ENCODE measurements around the gene ZNF611. TPM values are rescaled to one million over a fixed set of nuclear protein-coding genes. Genes with fewer than 3 reads are reported as not detected.
"Not testable (repeated sequence)": the region's sequence is repeated elsewhere in the genome, so short reads cannot be mapped to it uniquely, and the experiment has no call there.

The ZNF611 gene
- total RNA-seq, 1 donor from 2014 or later = 6.1 TPM

DNA sequence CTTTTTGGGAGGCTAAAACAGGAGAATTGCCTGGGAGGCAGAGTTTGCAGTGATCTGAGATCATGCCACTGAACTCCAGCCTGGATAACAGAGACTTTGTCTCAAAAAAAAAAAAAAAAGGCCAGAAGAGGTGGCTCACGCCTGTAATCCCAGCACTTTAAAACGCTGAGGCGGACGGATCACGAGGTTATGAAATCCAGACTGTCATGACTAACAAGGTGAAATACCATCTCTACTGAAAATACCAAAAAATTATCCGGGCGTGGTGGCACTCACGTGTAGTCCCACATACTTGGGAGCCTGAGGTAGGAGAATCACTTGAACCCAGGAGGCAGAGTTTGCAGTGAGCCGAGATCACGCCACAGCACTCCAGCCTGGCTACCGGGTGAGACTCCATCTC lies 39.9 kb downstream of the ZNF611 start:
- intact Hi-C loops (cut with DNase I) = no loop called here
- H3K36me3 ChIP-seq = no peaks in the 10 kb centered on the region
- peaks cover 9% of the 10 kb centered on the region for H3K4me1 ChIP-seq
- TF ChIP-seq POLR2A (IDR thresholded peaks at IDR 0.05) = no peak
- no peak for TF ChIP-seq POLR2AphosphoS5 (IDR thresholded peaks at IDR 0.05; ENCODE audit: insufficient read depth in 1 of 2, low read depth in 1 of 2)
- no peak for TF ChIP-seq CTCF (IDR thresholded peaks at IDR 0.05)
- H3K27me3 ChIP-seq = no peaks in the 10 kb centered on the region
- DNase-seq (ENCODE audit: extremely low spot score in 2 of 2) = no peak
- H3K27ac ChIP-seq = no peak overlapping the region
- H3K4me3 ChIP-seq = no peak overlapping the region
- no peaks in the 10 kb centered on the region for H3K9me3 ChIP-seq

DNA sequence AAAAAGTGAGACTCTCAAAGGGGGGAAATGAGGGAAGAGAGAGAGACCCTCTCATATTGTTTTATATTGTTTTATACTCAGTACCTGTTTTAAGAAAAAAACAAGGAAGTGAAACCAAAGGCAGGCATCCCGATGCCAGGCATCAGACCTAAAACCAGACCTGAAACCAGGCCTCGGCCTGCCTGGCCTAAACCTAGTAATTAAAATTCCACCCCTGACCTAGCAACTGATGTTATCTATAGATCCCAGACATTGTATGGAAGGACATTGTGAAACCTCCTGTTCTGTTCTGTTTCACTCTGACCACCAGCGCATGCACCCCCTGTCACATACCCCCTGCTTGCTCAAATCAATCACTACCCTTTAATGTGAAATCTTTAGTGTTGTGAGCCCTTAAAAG lies 40.6 kb downstream of the ZNF611 start:
- H3K27ac ChIP-seq; H3K36me3 ChIP-seq; H3K9me3 ChIP-seq; H3K4me3 ChIP-seq; H3K4me1 ChIP-seq; intact Hi-C loops (cut with DNase I); DNase-seq (ENCODE audit: extremely low spot score in 2 of 2); H3K27me3 ChIP-seq: not testable (repeated sequence)

DNA sequence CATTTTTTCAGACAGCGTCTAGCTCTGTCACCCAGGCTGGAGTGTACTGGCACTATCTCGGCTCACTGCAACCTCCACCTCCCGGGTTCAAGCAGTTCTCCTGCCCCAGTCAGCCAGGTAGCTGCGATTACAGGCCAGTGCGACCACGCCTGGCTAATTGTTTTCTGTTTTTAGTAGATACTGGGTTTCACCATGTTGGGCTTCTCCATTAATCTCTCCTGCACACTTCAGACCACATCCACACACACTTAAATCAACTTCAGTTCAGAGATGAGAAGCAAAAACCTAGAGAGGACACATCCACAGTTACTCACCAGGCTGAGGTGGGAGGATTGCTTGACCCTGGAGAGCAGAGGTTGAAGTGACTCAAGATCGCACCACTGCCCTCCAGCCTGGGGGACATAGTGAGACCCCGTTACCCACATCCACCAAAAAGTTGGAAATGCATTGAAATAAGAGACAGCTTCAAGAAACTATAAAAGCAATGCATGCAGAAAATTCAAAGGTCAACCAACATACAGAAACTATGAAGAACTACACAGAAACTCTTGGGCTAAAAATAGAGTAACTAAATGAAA lies 42.3 kb downstream of the ZNF611 start:
- intact Hi-C loops (cut with DNase I) = no loop called here
- TF ChIP-seq CTCF (IDR thresholded peaks at IDR 0.05) (no peak), POLR2A (IDR thresholded peaks at IDR 0.05) (no peak), POLR2AphosphoS5 (IDR thresholded peaks at IDR 0.05; ENCODE audit: insufficient read depth in 1 of 2, low read depth in 1 of 2) (no peak)
- H3K27me3 ChIP-seq = no peaks in the 10 kb centered on the region
- no peaks in the 10 kb centered on the region for H3K36me3 ChIP-seq
- DNase-seq (ENCODE audit: extremely low spot score in 2 of 2) = no peak
- H3K4me3 ChIP-seq = no peak overlapping the region
- peaks cover 19% of the 10 kb centered on the region for H3K4me1 ChIP-seq
- H3K27ac ChIP-seq = no peak overlapping the region
- H3K9me3 ChIP-seq = no peaks in the 10 kb centered on the region

DNA sequence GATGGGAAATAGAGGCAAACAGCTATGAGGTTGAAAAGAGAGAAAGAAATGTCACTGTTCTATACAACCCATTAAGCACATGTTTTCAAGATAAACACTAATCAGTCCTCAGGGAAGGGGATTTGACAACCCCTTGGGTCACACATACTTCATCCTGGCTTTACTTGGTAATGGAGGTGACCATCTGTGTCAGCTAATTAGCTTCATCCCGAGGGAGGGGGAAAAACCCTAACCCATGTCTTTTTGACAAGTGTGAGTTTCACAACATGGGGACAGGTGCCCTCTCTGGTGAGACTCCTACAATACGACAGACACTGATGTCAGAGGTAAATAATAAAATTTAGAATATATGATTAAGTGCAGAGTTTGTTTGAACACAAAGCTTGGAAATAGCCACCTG lies 43.1 kb downstream of the ZNF611 start:
- H3K4me1 ChIP-seq = peaks cover 19% of the 10 kb centered on the region
- no peaks in the 10 kb centered on the region for H3K9me3 ChIP-seq
- intact Hi-C loops (cut with DNase I) = no loop called here
- H3K4me3 ChIP-seq = no peak overlapping the region
- no peak for DNase-seq (ENCODE audit: extremely low spot score in 2 of 2)
- TF ChIP-seq POLR2A (IDR thresholded peaks at IDR 0.05) (no peak), CTCF (IDR thresholded peaks at IDR 0.05) (no peak), POLR2AphosphoS5 (IDR thresholded peaks at IDR 0.05; ENCODE audit: insufficient read depth in 1 of 2, low read depth in 1 of 2) (no peak)
- no peaks in the 10 kb centered on the region for H3K27me3 ChIP-seq
- H3K36me3 ChIP-seq = no peaks in the 10 kb centered on the region
- H3K27ac ChIP-seq = peak overlapping the region; percentile 98

- Histone ChIP-seq H3K4me1 (peaks cover 19% of the 10 kb centered on the region), H3K27me3 (no peaks in the 10 kb centered on the region), H3K27ac (peak overlapping the region; percentile 98), H3K4me3 (peak overlapping the region; percentile 55 to 78), H3K36me3 (no peaks in the 10 kb centered on the region), H3K9me3 (no peaks in the 10 kb centered on the region)
- TF ChIP-seq POLR2AphosphoS5 (IDR thresholded peaks at IDR 0.05; ENCODE audit: insufficient read depth in 1 of 2, low read depth in 1 of 2) (no peak), CTCF (IDR thresholded peaks at IDR 0.05) (no peak), POLR2A (IDR thresholded peaks at IDR 0.05) (no peak)
- DNase-seq (ENCODE audit: extremely low spot score in 2 of 2) = no peak
- intact Hi-C loops (cut with DNase I) = no loop called here
These were observed 43.6 kb downstream of the ZNF611 start for GRCh38 chr19:52691215-52691610.
